Cardiac muscle cell (in vitro differentiated cells and primary cell): Measurements from ENCODE around the gene CHST5. TPM values are rescaled to one million over a fixed set of nuclear protein-coding genes. Genes with fewer than 3 reads are reported as not detected.
"Not testable (repeated sequence)": the region's sequence is repeated elsewhere in the genome, so short reads cannot be mapped to it uniquely, and the experiment has no call there.

Source experiments
- DNase-seq, 2 donors: peaks; one replicate each; pipeline versions ENCODE4 v3.0.0 to v3.0.0-alpha.2; 2010 to 2017; ENCODE audit warnings: low read depth in 1 of 2, low spot score in 1 of 2
- H3K27ac ChIP-seq: fragments of 200-600 bp; sonication (generic); 2 replicates; pipeline ENCODE4 v1.5.1; 2016
- H3K27me3 ChIP-seq: fragments of 200-600 bp; sonication (generic); 2 replicates; pipeline ENCODE4 v1.6.0; 2016; ENCODE audit warnings: control low read depth
- H3K36me3 ChIP-seq: fragments of 200-600 bp; sonication (generic); 2 replicates; pipeline ENCODE4 v1.5.1; 2016; ENCODE audit warnings: control low read depth
- H3K4me1 ChIP-seq: fragments of 200-600 bp; sonication (generic); 2 replicates; pipeline ENCODE4 v1.8.1; 2017; ENCODE audit warnings: low read depth, mild to moderate bottlenecking, mixed run types
- H3K4me3 ChIP-seq: fragments of 200-600 bp; sonication (generic); 2 replicates; pipeline ENCODE4 v1.5.1; 2016; ENCODE audit warnings: mild to moderate bottlenecking
- H3K9me3 ChIP-seq: fragments of 200-600 bp; sonication (generic); 2 replicates; pipeline ENCODE4 v1.5.1; 2017; ENCODE audit warnings: low read depth, mild to moderate bottlenecking, control low read depth
- CTCF ChIP-seq: IDR thresholded peaks from 2 replicates; pipeline ENCODE4 v1.5.1; 2012; ENCODE audit warnings: low read depth, mild to moderate bottlenecking, low read length
- polyA plus RNA-seq: library from polyadenylated mRNA; unstranded; fragments of >200 nt; fragmentation: Nextera tagmentation; extraction: Ambion mirVana; gene quantifications from 2 replicates; pipeline ENCODE4 v1.2.1, GENCODE V29; 2016
- total RNA-seq: library from RNA; depleted of rRNA; stranded (reverse); fragments of >200 nt; gene quantifications from 2 replicates; pipeline ENCODE4 v1.2.3, GENCODE V29; 2016

The CHST5 gene
- total and polyA plus RNA-seq, 2 experiments from 2014 or later, result 0.66 TPM; not detected in 1

GRCh38 chr16:75514296-75514695, 21.6 kb downstream of the CHST5 start:
- Histone ChIP-seq H3K9me3 (no peaks in the 10 kb centered on the region), H3K4me3 (no peak overlapping the region), H3K36me3 (no peaks in the 10 kb centered on the region), H3K27ac (no peak overlapping the region), H3K4me1 (no peaks in the 10 kb centered on the region), H3K27me3 (no peaks in the 10 kb centered on the region)
- no peak for TF ChIP-seq CTCF
- no peak for DNase-seq

DNA sequence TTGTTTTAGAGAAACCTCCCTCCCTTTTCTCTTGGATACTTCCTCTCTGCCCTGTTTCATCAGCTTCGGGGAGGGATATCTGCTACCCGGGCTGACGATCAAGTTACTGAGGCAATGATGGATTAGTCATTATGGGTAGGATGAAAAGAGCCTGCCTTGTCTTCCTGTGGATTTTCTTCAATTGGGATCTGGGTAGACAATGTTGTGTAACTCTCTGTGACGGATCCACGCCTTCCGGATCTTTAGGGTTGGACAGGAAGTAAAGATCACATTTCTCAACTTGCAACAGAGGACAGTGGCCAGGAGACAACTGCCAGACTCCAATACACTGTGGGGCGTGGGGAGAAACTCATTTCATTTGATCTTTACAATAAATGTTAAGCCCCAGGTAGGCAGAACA, 29.3 kb downstream of the CHST5 start:
- Histone ChIP-seq H3K9me3 (no peaks in the 10 kb centered on the region), H3K27ac (no peak overlapping the region), H3K36me3 (no peaks in the 10 kb centered on the region), H3K4me1 (no peaks in the 10 kb centered on the region), H3K27me3 (no peaks in the 10 kb centered on the region), H3K4me3 (no peak overlapping the region)
- no peak for TF ChIP-seq CTCF
- DNase-seq, result peak in 1 of 2 donors; percentile 94

DNA sequence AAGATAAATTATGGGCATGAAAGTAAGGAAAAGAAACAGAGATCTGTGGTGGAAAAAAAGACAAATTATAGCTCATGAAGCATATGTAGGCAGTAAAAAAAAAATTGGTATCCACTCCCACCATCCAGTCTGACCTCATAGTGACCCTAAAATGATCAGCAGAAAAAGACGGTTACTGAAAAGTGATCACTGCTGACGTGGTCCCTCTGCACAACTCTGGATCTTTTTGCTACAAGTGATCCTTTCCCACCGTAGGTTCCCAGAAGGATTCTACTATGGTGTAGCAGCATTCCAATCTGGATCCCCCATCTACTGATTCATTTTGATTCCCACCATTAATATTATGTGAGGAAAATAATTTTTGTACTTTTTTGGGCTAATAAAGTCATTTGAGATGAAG, 29.8 kb downstream of the CHST5 start:
- H3K9me3 ChIP-seq, result no peaks in the 10 kb centered on the region
- H3K4me3 ChIP-seq, result no peak overlapping the region
- no peak for TF ChIP-seq CTCF
- H3K4me1 ChIP-seq, result no peaks in the 10 kb centered on the region
- no peak overlapping the region for H3K27ac ChIP-seq
- no peaks in the 10 kb centered on the region for H3K27me3 ChIP-seq
- DNase-seq, result no peak
- H3K36me3 ChIP-seq, result no peaks in the 10 kb centered on the region

DNA sequence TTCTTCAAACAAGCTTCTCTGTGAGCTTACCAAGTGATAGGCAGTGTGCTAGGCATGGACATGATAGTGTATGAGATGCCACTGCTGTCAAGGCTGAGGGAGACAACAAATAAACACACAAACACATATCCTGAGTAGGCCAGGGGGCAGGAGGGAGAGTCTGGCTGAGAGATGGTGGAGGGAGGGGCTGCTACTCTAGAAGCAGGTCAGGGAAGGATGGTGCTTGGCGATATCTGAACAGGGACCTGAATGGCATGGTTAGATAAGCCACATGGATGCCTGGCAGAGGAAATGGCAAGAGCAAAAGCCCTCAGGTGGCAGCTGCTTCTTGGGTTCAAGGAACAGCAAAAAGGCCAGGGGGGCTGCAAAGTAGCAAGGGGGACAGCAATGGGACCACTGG, 32.1 kb downstream of the CHST5 start:
- no peak for DNase-seq
- Histone ChIP-seq H3K27me3 (no peaks in the 10 kb centered on the region), H3K36me3 (no peaks in the 10 kb centered on the region), H3K4me1 (peaks cover 6% of the 10 kb centered on the region), H3K27ac (no peak overlapping the region), H3K9me3 (no peaks in the 10 kb centered on the region), H3K4me3 (no peak overlapping the region)
- no peak for TF ChIP-seq CTCF

DNA sequence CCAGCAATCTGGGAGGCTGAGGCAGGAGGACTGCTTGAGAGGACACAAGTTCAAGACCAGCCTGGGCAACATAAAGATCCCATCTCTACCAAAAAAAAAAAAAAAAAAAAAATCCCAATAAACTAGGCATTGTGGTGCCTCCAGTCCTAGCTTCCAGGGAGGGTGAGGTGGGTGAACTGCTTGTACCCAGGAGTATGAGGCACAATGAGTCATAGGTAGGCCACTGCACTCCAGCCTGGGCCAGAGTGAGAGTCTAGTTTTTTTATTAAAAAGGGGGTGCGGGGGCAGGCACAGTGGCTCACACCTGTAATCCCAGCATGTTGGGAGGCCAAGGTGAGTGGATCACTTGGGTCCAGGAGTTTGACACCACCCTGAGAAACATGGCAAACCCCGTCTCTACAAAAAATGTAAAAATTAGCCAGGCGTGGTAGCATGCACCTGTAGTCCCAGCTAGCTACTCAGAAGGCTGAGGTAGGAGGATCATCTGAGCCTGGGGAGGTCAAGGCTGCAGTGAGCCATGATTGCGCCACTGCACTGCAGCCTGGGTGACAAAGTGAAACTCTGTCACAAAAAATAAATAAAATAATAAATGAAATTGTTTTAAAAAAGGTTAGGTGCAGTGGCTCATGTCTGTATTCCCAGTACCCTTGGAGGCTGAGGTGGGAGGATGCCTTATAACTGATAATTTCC, 32.8 kb downstream of the CHST5 start:
- Histone ChIP-seq H3K27me3 (no peaks in the 10 kb centered on the region), H3K9me3 (no peaks in the 10 kb centered on the region), H3K27ac (no peak overlapping the region), H3K36me3 (no peaks in the 10 kb centered on the region), H3K4me3 (no peak overlapping the region), H3K4me1 (peaks cover 11% of the 10 kb centered on the region)
- TF ChIP-seq CTCF, result no peak
- no peak for DNase-seq

DNA sequence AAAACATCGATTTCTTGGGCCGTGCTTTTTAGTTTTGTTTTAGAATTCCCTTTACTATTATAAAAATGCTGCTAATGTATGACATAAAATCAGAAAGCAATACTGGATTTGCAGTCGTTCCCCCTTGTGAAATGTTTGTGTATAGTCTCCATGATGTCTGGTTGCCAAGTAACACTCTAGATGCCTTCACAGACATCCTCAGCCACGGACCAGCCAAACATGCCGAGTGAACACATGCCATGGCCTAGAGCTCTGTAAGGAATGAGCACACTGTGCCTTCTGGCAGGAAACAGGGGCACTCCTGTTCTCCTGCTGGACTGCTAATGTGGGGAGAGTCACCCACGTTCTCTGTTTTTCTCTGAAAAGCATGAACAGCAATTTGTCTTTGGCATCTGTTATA, 34.1 kb downstream of the CHST5 start:
- H3K36me3 ChIP-seq, H3K9me3 ChIP-seq, H3K27ac ChIP-seq, H3K27me3 ChIP-seq, H3K4me3 ChIP-seq: not testable (repeated sequence)
- DNase-seq, result peak in 1 of 2 donors; percentile 69
- peaks cover 11% of the 10 kb centered on the region for H3K4me1 ChIP-seq
